Body of pancreas (tissue), 4 donors: ENCODE data around the gene KCNAB2.

ENCODE experiments used
- CTCF ChIP-seq, 7 experiments: fragments of 450-650 bp in 4 of 7; fragments of 200-600 bp in 3 of 7; sonication (generic) in 3 of 7; IDR thresholded peaks; one replicate each; pipeline ENCODE4 v1.5.1; 2016 to 2019; ENCODE audit warnings: antibody characterized with exemption in 7 of 7
- POLR2A ChIP-seq, 3 donors: fragments of 450-650 bp; IDR thresholded peaks; one replicate each; pipeline ENCODE4 v1.6.1; 2016; ENCODE audit warnings: antibody characterized with exemption in 3 of 3, mild to moderate bottlenecking in 2 of 3

GRCh38 chr1:6030547-6031261, 15.0 kb upstream of the KCNAB2 start:
- TF ChIP-seq CTCF (IDR thresholded peaks at IDR 0.05) (no peak), POLR2A (IDR thresholded peaks at IDR 0.05) (no peak)
